HG03045 (cell line): Measurements from ENCODE around the gene SPOPL.
"Not testable (repeated sequence)": the region's sequence is repeated elsewhere in the genome, so short reads cannot be mapped to it uniquely, and the experiment has no call there.

Experiments
- ATAC-seq: cut with Tn5 transposase; IDR thresholded peaks from one replicate; pipeline ENCODE4 v1.9.1; 2021; ENCODE audit warnings: mild to moderate bottlenecking, moderate library complexity; ENCODE audit not compliant: unreplicated experiment

Gene SPOPL

DNA sequence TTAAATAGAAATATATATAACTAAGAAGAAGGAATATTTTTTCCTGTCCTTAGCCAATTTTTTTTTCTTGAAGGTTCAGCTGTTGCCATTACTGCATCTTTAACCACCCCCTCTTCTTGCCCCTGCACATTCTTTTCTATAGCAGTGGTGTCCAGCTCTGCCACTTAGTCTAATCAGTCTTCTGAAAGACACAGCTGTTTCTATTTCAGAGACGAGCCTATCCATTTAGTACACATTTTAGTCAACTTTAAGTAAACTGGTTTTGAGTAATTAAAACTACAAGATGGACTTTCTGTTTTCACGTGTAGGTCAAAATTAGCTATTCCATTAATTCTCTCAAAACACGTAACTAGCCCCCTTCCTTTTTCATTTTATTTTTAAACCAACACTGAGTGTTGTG, 21.0 kb downstream of the SPOPL start:
- peak; percentile 75 for ATAC-seq

DNA sequence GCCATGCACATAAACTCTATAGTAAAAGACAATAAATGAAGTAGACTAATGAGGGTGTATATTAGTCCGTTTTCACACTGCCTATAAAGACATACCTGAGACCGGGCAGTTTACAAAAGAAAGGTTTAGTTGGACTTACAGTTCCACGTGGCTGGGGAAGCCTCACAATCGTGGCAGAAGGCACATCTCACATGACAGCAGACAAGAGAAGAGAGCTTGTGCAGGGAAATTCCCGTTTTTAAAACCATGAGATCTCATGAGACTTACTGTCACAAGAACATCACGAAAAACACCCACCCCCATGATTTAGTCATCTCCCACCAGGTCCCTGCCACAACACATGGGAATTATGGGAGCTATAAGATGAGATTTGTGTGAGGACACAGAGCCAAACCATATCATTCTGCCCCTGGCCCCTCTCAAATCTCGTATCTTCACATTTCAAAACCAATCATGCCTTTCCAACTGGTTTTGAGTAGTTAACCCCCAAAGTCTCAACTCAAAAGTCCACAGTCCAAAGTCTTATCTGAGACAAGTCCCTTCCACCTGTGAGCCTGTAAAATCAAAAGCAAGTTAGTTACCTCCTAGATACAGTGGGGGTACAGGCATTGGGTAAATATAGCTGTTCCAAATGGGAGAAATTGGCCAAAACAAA, 21.6 kb downstream of the SPOPL start:
- peak; percentile 61 for ATAC-seq

DNA sequence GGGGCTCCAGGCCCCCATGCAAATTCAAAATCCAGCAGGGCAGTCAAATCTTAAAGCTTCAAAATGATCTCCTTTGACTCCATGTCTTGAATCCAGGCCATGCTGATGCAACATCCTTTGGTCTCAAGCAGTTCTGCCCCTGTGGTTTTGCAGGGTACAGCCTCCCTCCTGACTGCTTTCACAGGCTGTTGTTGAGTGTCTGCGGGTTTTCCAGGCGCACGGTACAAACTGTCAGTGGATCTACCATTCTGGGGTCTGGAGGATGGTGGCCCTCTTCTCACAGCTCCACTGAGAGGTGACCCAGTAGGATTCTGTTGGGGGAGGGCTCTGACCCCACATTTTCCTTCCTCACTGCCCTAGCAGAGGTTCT, 22.1 kb downstream of the SPOPL start:
- not testable (repeated sequence) for ATAC-seq

DNA sequence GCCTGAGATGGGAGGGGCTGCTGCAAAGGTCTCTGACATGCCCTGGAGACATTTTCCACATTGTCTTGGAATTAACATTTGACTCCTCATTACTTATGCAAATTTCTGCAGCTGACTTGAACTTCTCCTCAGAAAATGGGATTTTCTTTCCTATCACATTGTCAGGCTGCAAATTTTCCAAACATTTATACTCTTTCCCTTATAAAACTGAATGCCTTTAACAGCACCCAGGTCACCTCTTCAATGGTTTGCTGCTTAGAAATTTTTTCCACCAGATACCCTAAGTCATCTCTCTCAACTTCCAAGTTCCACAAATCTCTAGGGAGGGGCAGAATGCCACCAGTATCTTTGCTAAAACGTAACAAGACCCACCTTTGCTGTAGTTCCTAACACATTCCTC, 22.8 kb downstream of the SPOPL start:
- ATAC-seq: not testable (repeated sequence)

DNA sequence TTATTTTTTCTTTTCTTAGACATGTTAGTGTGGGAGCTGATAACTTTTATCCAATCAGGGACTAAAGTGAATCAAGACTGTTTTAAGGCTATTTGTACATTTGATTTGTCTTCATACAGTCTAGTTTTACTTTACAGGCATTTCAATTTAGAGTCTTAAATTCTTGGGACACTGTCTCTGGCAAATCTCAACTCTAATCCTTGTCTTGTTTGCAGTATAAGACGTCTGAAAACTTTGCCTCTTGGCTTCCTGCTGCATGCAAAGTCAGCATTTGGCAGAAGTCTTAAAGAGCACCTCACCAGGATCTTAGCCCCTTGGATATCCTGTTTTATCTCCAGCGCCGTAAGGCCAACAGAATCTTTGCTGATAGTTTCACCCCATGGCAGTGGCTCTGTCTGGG, 30.3 kb downstream of the SPOPL start:
- ATAC-seq: no peak

DNA sequence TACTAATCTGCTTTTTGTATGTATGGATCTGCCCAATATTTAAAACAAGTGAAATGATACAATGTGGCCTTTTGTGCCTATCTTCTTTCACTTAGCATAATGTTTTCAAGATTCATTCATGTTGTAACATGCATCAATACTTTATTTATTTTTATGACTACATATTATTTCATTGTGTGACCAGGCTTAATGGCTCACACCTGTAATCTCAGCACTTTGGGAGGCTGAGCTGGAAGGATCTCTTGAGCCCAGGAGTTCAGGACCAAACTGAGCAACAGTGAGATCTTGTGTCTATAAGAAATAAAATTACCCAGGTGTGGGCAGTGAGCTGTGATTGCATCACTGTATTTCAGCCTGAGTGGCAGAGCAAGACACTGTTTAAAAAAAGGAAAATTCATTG, 33.2 kb downstream of the SPOPL start:
- no peak for ATAC-seq

DNA sequence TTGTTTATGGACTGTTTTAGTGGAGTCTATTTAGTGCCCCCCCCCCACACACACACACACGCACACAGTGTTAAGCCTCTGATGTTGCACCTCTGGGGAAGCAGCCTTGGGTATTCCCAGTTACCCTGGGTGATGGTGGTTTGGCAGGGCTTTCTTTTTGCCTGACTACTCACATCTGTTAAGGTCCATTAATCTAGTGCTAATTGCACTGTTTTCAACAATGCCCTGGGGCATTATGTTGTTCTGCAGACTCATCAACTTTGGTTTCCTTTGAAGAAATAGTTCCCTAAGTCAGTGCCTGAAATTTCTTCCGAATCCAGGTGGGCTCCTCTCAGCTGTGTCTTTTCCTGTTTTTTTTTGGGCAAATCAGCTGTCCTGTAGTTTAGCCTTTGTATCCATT, 34.7 kb downstream of the SPOPL start:
- peak; percentile 89 for ATAC-seq

DNA sequence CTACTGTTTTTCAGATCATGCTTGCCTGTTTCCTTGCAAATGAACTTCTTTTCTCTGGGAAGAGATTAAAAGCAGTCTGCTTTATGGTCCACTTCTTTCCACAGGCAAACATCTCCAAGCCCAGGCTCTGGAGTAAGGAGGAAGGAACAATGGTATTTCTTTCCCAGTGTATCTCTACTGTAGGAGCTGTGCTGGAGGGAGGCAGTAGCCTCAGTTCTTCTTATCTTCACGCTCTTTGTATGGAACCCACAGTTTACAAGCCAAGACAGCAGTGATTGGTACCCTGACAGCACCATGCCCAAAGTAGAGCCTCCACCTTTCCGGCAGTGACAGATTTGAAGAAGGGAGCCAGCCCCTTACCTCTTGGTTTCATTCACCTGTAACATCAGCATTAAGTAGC, 35.2 kb downstream of the SPOPL start:
- no peak for ATAC-seq

DNA sequence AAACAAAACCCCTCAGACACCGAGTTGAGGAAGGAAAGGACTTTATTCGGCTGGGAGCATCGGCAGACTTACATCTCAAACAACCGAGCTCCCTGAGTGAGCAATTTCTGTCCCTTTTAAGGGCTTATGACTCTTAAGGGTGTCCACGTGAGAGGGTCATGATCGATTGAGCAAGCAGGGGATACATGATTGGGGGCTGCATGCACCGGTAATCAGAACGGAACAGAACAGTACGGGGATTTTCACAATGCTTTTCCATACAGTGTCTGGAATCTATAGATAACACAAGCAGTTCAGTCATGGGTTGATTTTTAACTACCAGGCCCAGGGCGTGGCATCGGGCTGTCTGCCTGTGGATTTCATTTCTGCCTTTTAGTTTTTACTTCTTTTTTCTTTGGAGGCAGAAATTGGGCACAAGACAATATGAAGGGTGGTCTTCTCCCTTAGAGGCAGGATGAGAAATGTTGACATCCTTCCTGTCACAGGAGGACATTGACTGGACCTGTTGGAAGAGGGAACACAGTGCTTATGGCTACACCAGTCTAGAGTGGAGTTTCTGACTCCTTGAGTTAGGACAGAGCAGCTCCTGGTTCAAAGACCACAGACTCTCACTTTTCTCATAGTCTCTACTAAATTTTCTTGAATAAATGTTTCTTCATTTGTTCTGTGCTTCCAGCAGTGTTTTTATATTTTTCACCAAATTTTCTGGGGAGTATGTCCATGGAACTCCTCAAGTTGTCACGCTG, 35.8 kb downstream of the SPOPL start:
- no peak for ATAC-seq

DNA sequence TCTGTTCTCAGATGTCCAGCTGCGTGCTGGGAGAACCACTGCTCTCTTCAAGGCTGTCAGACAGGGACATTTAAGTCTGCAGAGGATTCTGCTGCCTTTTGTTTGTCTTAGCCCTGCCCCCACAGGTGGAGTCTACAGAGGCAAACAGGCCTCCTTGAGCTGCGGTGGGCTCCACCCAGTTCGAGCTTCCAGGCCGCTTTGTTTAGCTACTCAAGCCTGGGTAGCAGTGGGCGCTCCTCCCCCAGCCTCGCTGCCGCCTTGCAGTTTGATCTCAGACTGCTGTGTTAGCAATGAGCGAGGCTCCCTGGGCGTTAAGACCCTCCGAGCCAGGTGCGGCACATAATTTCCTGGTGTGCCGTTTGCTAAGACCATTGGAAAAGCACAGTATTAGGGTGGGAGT, 42.6 kb downstream of the SPOPL start:
- ATAC-seq: not testable (repeated sequence)

DNA sequence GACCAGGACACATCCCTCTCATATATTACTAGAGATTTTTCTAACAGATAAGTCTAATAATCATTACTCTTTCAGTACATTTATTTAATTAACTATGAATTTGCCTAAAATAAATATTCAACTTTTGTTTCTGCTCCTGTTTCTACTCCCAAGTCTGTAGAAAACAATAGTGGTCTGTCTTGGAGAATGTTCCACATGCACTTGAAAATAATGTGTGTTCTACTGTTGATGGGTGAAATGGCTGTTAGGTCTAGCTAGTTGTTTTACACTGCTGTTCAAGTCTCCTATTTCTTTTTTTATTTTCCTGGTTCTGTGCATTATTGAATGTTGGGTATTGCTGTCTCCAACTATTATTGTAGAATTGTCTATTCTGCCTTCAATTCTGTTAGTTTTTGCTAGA, 47.2 kb downstream of the SPOPL start:
- ATAC-seq: no peak

DNA sequence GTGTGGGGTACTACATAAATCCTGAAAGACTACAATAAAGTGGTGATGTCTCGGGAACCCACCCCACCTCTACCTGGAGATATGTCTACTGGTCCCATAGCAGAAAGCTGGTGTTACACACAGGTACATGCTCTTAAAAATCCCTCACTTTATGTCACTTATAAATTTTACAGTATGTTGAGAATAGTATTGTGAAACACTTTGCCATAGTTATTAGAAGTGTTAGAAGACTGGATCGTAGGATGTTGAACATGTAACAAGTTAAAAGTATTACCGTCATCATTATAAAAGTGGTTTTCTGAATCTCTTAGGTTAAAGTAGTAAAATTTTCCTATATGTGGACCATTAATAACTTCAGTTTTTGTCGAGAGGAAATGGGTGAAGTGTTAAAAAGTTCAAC, 48.6 kb downstream of the SPOPL start:
- no peak for ATAC-seq

DNA sequence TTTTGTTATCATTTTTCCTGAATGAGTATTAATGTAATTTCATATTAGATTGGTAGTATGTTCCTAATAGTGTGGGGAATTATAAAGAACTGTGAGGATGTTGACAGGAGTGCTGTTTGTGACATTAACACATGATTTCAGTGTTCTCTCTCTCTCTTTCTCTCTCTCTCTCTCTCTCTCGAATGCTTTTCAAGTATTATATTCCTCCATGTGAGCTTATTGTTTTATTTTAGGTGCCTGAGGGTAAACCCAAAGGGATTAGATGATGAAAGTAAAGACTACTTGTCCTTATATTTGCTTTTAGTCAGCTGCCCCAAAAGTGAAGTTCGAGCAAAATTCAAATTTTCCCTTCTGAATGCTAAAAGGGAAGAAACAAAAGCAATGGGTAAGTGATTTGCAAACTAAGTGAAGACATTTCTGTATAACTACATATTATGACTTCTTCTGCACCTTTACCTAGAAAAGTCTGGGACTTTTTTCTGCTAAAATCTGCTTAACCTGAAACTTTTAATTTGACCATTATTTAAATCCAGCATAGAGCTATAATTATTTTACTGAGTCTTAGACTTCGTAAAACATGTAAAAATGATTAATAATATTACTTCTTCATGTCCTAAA, 49.2 kb downstream of the SPOPL start:
- ATAC-seq: no peak

DNA sequence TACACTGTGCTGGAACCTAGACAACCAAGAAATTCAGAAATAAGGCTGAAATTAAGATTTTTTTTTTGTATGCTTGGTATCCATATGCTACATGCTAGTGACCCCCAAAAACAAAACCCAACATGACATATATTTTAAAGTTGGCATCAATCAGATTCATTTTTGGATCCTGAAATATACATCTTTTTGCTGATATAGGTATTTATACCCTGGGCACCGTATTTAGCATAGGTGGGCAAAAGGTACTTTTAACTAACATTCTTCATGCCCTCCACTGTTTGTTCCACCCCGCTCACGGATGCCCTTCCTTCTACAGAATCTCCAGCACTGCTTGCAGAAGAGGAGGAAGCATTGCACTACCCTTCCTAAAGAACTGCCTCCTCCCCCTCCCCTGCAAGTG, 52.6 kb downstream of the SPOPL start:
- ATAC-seq: no peak

DNA sequence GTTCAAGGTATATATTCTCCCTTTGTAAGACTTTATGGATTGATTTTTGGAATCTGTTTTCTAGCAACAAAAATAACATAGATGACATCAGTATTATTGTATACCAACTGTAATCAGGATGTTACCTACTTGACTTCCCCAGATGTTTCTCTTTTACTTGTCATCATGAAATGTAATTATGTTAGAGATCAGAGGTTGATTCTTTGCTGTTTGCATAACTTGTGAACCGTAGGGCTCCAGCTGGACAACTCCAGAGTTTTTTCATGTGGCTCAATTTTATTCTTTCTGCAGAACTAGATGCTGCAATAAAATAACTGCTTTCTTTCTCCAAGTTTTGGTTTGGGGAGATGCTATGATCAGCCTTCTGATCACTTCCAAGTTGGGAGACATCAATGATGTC, 58.1 kb downstream of the SPOPL start:
- no peak for ATAC-seq

DNA sequence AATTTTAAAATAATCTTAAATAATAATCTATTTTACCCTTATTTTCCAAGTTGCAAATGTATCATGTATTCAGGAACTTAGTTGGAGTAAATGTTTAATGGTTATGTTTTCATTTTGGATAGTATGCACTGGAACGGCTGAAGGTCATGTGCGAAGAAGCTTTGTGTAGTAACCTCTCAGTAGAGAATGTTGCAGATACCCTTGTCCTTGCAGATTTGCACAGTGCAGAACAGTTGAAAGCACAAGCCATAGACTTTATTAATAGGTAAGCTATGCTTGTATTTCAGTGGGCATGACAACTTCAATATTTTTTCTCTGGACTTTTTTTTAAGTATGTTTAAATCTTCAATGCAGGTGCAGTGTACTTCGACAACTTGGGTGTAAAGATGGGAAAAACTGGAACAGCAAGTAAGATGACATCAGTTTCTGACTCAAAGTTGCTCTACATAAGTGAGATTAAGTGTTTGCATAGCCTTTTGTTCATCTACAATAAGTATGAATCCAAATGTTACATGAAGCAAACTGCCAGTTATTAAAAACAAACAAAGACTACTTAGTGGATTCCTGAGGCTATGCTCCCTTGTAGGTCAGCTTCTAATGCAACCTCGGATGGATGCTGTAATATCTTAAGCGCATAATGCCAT, 63.1 kb downstream of the SPOPL start:
- ATAC-seq: no peak

DNA sequence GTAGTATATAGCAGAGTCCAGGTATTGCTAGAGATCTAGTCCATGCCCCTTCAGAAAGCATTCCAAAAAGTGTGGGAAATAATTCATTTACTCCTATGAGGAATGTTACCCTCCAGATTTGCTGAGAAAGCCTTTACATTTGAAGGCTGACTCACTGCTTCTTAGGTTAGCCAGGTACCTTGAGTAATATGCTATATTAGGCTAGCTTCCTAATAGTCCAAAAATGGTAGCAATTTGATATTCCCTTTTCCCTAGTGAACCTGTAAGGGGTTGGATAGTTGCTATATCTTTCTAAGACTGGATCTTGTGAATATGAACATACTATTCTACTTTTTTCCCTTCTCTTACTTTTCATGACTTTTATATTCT, 63.6 kb downstream of the SPOPL start:
- no peak for ATAC-seq

DNA sequence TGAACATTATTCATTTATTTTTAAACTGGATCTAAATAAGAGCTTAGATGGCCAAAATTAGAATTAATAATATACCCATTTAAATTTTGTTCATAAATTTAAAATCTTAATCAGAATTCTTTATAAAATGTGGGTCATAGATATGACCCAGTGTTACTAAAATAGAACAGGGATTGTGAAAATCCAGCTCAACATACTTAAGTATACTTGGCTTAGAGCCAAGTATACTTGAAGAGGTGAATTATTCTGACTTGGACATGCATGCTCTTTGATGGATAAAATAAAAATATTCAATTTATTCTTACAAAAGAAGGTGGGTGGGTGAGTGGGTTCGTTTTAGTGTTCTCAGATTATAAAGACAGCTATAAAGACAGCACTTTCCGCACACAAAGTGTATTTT, 70.7 kb downstream of the SPOPL start:
- ATAC-seq: no peak

DNA sequence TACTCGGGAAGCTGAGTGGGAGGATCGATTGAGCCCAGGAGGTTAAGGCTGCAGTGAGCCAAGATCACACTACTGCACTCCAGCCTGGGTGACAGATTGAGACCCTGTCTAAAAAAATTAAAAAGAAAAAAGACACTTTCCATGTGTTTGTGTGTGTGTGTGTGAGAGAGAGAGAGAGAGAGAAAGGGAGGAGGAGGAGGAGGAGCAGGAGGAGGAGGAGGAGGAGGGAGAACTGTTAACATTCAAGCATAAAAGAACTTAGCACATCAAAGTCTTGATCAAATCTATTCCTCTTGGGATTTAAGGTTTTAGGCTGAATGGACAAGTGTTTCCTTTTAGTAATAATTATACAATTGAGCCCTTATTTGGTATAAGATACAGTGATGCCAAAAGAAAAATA, 75.5 kb downstream of the SPOPL start:
- ATAC-seq: no peak

DNA sequence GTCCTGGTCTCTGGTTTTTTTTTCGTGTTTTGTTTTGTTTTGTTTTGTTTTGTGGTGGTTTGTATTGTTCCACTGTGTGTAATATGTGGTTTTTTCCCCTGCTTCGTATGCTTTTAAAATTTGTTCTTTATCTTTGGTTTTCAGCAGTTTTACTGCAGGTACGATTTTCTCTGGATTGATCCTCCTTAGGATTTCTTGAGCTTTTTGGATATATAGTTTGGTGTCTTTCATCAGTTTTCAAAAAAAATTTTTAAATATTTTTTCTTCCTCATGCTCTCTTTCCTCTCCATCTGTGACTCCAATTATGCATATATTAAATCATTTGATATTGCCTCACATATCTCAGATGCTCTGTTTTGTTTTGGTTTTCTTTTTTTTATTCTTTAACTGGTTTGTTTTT, 78.0 kb downstream of the SPOPL start:
- ATAC-seq: no peak

DNA sequence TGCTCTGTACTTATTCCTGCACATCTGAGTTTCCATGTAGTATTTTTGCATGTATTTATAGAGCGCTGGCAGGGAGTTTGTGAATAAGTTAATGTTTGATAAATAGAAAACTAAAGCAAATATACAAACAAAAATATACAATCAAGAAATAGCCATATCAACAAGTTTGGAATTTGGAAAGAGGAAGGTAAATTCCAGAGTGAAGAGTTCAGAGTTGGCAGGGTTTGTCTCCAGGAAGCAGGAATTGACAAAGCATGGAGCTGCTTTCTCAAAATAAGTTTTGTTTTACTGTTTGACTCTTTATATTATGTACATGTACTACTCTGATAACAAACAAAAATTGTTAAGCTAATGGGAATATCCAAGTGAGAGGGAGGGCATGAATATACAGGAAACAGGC, 80.3 kb downstream of the SPOPL start:
- no peak for ATAC-seq

DNA sequence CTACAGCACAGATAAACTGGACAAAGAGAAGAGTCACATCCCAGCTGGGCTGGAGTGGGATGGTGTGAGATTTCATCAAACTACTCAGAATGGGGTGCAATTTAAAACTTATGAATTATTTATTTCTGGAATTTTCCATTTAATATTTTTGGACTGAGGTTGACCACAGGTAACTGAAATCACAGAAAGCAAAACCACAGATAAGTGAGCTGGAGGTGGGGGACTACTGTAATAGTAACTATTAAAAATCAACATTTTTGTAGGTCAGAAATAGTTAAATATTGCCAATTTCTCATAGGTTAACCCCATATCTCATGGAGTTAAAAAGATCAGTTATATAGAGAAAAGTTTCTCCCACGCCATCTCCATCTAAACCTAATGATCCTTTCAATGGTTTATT, 88.1 kb downstream of the SPOPL start:
- ATAC-seq: no peak
